Thyroid gland (tissue), 4 donors: ENCODE results near the gene MDGA2.

Experiments used
- CTCF ChIP-seq, 6 experiments: fragments of 200-600 bp in 3 of 6; fragments of 450-650 bp in 3 of 6; sonication (generic) in 3 of 6; IDR thresholded peaks; one replicate each; pipeline ENCODE4 v1.5.1; 2016 to 2019; ENCODE audit warnings: antibody characterized with exemption in 6 of 6, mild to moderate bottlenecking in 2 of 6, inconsistent platforms in 1 of 6, moderate library complexity in 1 of 6
- POLR2A ChIP-seq, 2 donors: fragments of 450-650 bp; IDR thresholded peaks; one replicate each; pipeline ENCODE4 v1.6.1; 2017; ENCODE audit warnings: antibody characterized with exemption in 2 of 2, mild to moderate bottlenecking in 2 of 2, moderate library complexity in 1 of 2

- TF ChIP-seq CTCF (IDR thresholded peaks at IDR 0.05) (no peak), POLR2A (IDR thresholded peaks at IDR 0.05) (no peak)
Observed at GRCh38 chr14:47509957-47510356, 165.4 kb downstream of the MDGA2 start.
